ENCODE measurements around the gene BARHL1. TPM values are rescaled to one million over a fixed set of nuclear protein-coding genes. Genes with fewer than 3 reads are reported as not detected.

Gene BARHL1
- total and polyA plus RNA-seq, 8 donors = not detected

GRCh38 chr9:132609184-132609583 is 26.8 kb downstream of the BARHL1 start:
- H3K27ac ChIP-seq = no peak overlapping the region
- TF ChIP-seq POLR2AphosphoS5 (IDR thresholded peaks at IDR 0.05) = no peak
- no peak for TF ChIP-seq CTCF (IDR thresholded peaks at IDR 0.05)
- no peaks in the 10 kb centered on the region for H3K9me3 ChIP-seq
- no peaks in the 10 kb centered on the region for H3K27me3 ChIP-seq
- intact Hi-C loops (cut with DNase I; ENCODE audit: low total_unique reads) = no loop called here
- DNase-seq = no peak
- no peak overlapping the region for H3K4me3 ChIP-seq
- no peaks in the 10 kb centered on the region for H3K4me1 ChIP-seq
- H3K36me3 ChIP-seq = peaks cover 42 to 100% (median 99%) of the 10 kb centered on the region in 4 donors
- 90 to 96% (median 92%) methylated on average over 9 of the region's 9 CpGs for WGBS, 5 donors

- H3K4me1 ChIP-seq = no peaks in the 10 kb centered on the region
- no peak overlapping the region for H3K27ac ChIP-seq
- H3K4me3 ChIP-seq = no peak overlapping the region
- H3K27me3 ChIP-seq = no peaks in the 10 kb centered on the region
- no peaks in the 10 kb centered on the region for H3K9me3 ChIP-seq
- intact Hi-C loops (cut with DNase I; ENCODE audit: low total_unique reads) = no loop called here
- no peak for DNase-seq
- no peak for TF ChIP-seq EP300 (IDR thresholded peaks at IDR 0.05)
- TF ChIP-seq CTCF (IDR thresholded peaks at IDR 0.05) = no peak
- no peak for TF ChIP-seq POLR2A (IDR thresholded peaks at IDR 0.05)
- no peak for TF ChIP-seq POLR2AphosphoS5 (IDR thresholded peaks at IDR 0.05)
- H3K36me3 ChIP-seq = peaks cover 45 to 100% (median 100%) of the 10 kb centered on the region in 4 donors
- 80 to 95% (median 86%) methylated on average over 7 of the region's 7 CpGs for WGBS, 5 donors
Measured at GRCh38 chr9:132609829-132610228, 27.4 kb downstream of the BARHL1 start.

GRCh38 chr9:132610661-132611060 is 28.3 kb downstream of the BARHL1 start:
- H3K4me1 ChIP-seq = no peaks in the 10 kb centered on the region
- no peaks in the 10 kb centered on the region for H3K27me3 ChIP-seq
- no peak for DNase-seq
- 91 to 92% (median 91%) methylated on average over 12 of the region's 12 CpGs for WGBS, 5 donors
- intact Hi-C loops (cut with DNase I; ENCODE audit: low total_unique reads) = no loop called here
- H3K27ac ChIP-seq = no peak overlapping the region
- H3K4me3 ChIP-seq = no peak overlapping the region
- no peaks in the 10 kb centered on the region for H3K9me3 ChIP-seq
- H3K36me3 ChIP-seq = peaks cover 51 to 100% (median 99%) of the 10 kb centered on the region in 4 donors
- TF ChIP-seq POLR2A (IDR thresholded peaks at IDR 0.05) (no peak), CTCF (IDR thresholded peaks at IDR 0.05) (no peak), EP300 (IDR thresholded peaks at IDR 0.05) (no peak), POLR2AphosphoS5 (IDR thresholded peaks at IDR 0.05) (no peak)

- peaks cover 57 to 100% (median 99%) of the 10 kb centered on the region in 4 donors for H3K36me3 ChIP-seq
- no peak overlapping the region for H3K27ac ChIP-seq
- no peak for TF ChIP-seq EP300 (IDR thresholded peaks at IDR 0.05)
- no peak for TF ChIP-seq CTCF (IDR thresholded peaks at IDR 0.05)
- TF ChIP-seq POLR2A (IDR thresholded peaks at IDR 0.05) = no peak
- TF ChIP-seq POLR2AphosphoS5 (IDR thresholded peaks at IDR 0.05) = no peak
- no peaks in the 10 kb centered on the region for H3K9me3 ChIP-seq
- intact Hi-C loops (cut with DNase I; ENCODE audit: low total_unique reads) = no loop called here
- WGBS, 5 donors = 74 to 88% (median 83%) methylated on average over 6 of the region's 6 CpGs
- no peaks in the 10 kb centered on the region for H3K27me3 ChIP-seq
- H3K4me3 ChIP-seq = no peak overlapping the region
- H3K4me1 ChIP-seq = no peaks in the 10 kb centered on the region
- no peak for DNase-seq
Measured at GRCh38 chr9:132614324-132614723, 31.9 kb downstream of the BARHL1 start.

All from stomach (tissue), 9 donors.